Measurements from ENCODE around the gene ZNF148. TPM values are rescaled to one million over a fixed set of nuclear protein-coding genes. Genes with fewer than 3 reads are reported as not detected.

The ZNF148 gene
- total RNA-seq, 2 experiments from 2014 or later: 30.9 to 34.0 TPM

- Mint-ChIP-seq H3K4me3 (no peak overlapping the region), H3K27me3 (peaks cover 53% of the 10 kb centered on the region), H3K27ac (no peak overlapping the region), H3K9me3 (no peaks in the 10 kb centered on the region), H3K36me3 (ENCODE audit: low read depth) (no peaks in the 10 kb centered on the region), H3K4me1 (ENCODE audit: low read depth) (peaks cover 14% of the 10 kb centered on the region)
- no peaks in the 10 kb centered on the region for H3K36me3 ChIP-seq (ENCODE audit: insufficient read depth, low read length)
- POLR2A ChIA-PET: no interaction called here
- ATAC-seq (ENCODE audit: poor library complexity) (no peak), DNase-seq (no peak)
- no peak overlapping the region for H3K4me3 ChIP-seq (ENCODE audit: low read length)
- H3K27me3 ChIP-seq (ENCODE audit: control insufficient read depth in 1 of 2, insufficient read depth in 2 of 2, low read length in 2 of 2): peaks cover 19 to 45% of the 10 kb centered on the region in 2 experiments
- TF ChIP-seq CTCF (IDR thresholded peaks at IDR 0.05): no peak
- no peak overlapping the region for H3K27ac ChIP-seq (ENCODE audit: low read depth in 1 of 2, low read length in 2 of 2)
- peaks cover 12% of the 10 kb centered on the region for H3K4me1 ChIP-seq (ENCODE audit: insufficient read depth, low read length)
- peaks cover 0 to 7% of the 10 kb centered on the region in 2 experiments for H3K9me3 ChIP-seq (ENCODE audit: control insufficient read depth in 1 of 2, insufficient read depth in 1 of 2, low read length in 2 of 2)
- CTCF ChIA-PET: no interaction called here
- intact Hi-C loops (cut with DNase I, micrococcal nuclease): no loop called here
Observed at GRCh38 chr3:125213946-125214542, 161.1 kb downstream of the ZNF148 start.

- DNase-seq: no peak
- Mint-ChIP-seq H3K27me3 (peaks cover 59% of the 10 kb centered on the region), H3K4me1 (ENCODE audit: low read depth) (peaks cover 14% of the 10 kb centered on the region), H3K27ac (no peak overlapping the region), H3K9me3 (no peaks in the 10 kb centered on the region), H3K4me3 (no peak overlapping the region), H3K36me3 (ENCODE audit: low read depth) (no peaks in the 10 kb centered on the region)
- no peak for ATAC-seq (ENCODE audit: poor library complexity)
- Histone ChIP-seq H3K27ac (ENCODE audit: low read depth in 1 of 2, low read length in 2 of 2) (no peak overlapping the region), H3K4me1 (ENCODE audit: insufficient read depth, low read length) (peaks cover 12% of the 10 kb centered on the region), H3K4me3 (ENCODE audit: low read length) (no peak overlapping the region), H3K36me3 (ENCODE audit: insufficient read depth, low read length) (no peaks in the 10 kb centered on the region), H3K27me3 (ENCODE audit: control insufficient read depth in 1 of 2, insufficient read depth in 2 of 2, low read length in 2 of 2) (peaks cover 19 to 45% of the 10 kb centered on the region in 2 experiments), H3K9me3 (ENCODE audit: control insufficient read depth in 1 of 2, insufficient read depth in 1 of 2, low read length in 2 of 2) (peaks cover 0 to 7% of the 10 kb centered on the region in 2 experiments)
- TF ChIP-seq CTCF (IDR thresholded peaks at IDR 0.05): no peak
- CTCF ChIA-PET: no interaction called here
- POLR2A ChIA-PET: no interaction called here
- intact Hi-C loops (cut with DNase I, micrococcal nuclease): no loop called here
Observed at GRCh38 chr3:125213364-125213755, 161.8 kb downstream of the ZNF148 start.

- peaks cover 19 to 45% of the 10 kb centered on the region in 2 experiments for H3K27me3 ChIP-seq (ENCODE audit: control insufficient read depth in 1 of 2, insufficient read depth in 2 of 2, low read length in 2 of 2)
- POLR2A ChIA-PET: no interaction called here
Observed at GRCh38 chr3:125212509-125213363, 162.4 kb downstream of the ZNF148 start, which contains the start of gene SLC12A8. Gene SLC12A8 (minus strand): TSS chr3:125212748. CDS start chr3:125211349, 1,399 bp downstream.

More at GRCh38 chr3:125212509-125213363, 162.4 kb downstream of the ZNF148 start, which contains the start of gene SLC12A8:
- Mint-ChIP-seq H3K36me3 (ENCODE audit: low read depth) (no peaks in the 10 kb centered on the region), H3K4me1 (ENCODE audit: low read depth) (peaks cover 14% of the 10 kb centered on the region), H3K27ac (no peak within 1 kb of the TSS), H3K4me3 (peak within 1 kb of the TSS; percentile 54), H3K9me3 (no peaks in the 10 kb centered on the region), H3K27me3 (peaks cover 61% of the 10 kb centered on the region)
- H3K4me1 ChIP-seq (ENCODE audit: insufficient read depth, low read length): peaks cover 12% of the 10 kb centered on the region
- intact Hi-C loops (cut with DNase I, micrococcal nuclease): no loop called here
- H3K27ac ChIP-seq (ENCODE audit: low read depth in 1 of 2, low read length in 2 of 2): no peak within 1 kb of the TSS
- CTCF ChIA-PET: no interaction called here
- ATAC-seq (ENCODE audit: poor library complexity) (no peak), DNase-seq (no peak)
- no peaks in the 10 kb centered on the region for H3K36me3 ChIP-seq (ENCODE audit: insufficient read depth, low read length)
- peaks cover 0 to 7% of the 10 kb centered on the region in 2 experiments for H3K9me3 ChIP-seq (ENCODE audit: control insufficient read depth in 1 of 2, insufficient read depth in 1 of 2, low read length in 2 of 2)
- H3K4me3 ChIP-seq (ENCODE audit: low read length): no peak within 1 kb of the TSS
- TF ChIP-seq CTCF (IDR thresholded peaks at IDR 0.05): no peak

Measured in CD4-positive, alpha-beta T cell (primary cell).